HepG2 (cell line): Measurements from ENCODE around the gene GART. TPM values are rescaled to one million over a fixed set of nuclear protein-coding genes. Genes with fewer than 3 reads are reported as not detected.

ENCODE experiments used
- ARNT2 ChIP-seq: sonication (generic); formaldehyde crosslinking; IDR thresholded peaks from 2 replicates; pipeline ENCODE4 v1.8.0; 2022; ENCODE audit warnings: mild to moderate bottlenecking, low read depth, missing genetic modification reagents, moderate library complexity
- GFI1 ChIP-seq: sonication (generic); formaldehyde crosslinking; IDR thresholded peaks from 2 replicates; pipeline ENCODE4 v1.5.0; 2020; ENCODE audit warnings: missing genetic modification reagents, mild to moderate bottlenecking, borderline replicate concordance
- KDM6A ChIP-seq: IDR thresholded peaks from 2 replicates; pipeline ENCODE4 v1.6.1; 2016; ENCODE audit warnings: low read depth
- KLF11 ChIP-seq: IDR thresholded peaks from 2 replicates; pipeline ENCODE4 v1.6.1; 2016; ENCODE audit warnings: missing compliant biosample characterization
- MEIS1 ChIP-seq: sonication (generic); formaldehyde crosslinking; IDR thresholded peaks from 2 replicates; pipeline ENCODE4 v1.9.0; 2021; ENCODE audit warnings: mild to moderate bottlenecking, missing genetic modification reagents, moderate library complexity, borderline replicate concordance
- PBX3 ChIP-seq: sonication (generic); formaldehyde crosslinking; IDR thresholded peaks from 2 replicates; pipeline ENCODE4 v1.8.1; 2023; ENCODE audit warnings: missing genetic modification reagents, inconsistent platforms, borderline replicate concordance
- PLRG1 ChIP-seq: fragments of 450-650 bp; conservative IDR thresholded peaks from 2 replicates; pipeline ENCODE4 v1.6.1; 2016
- RNF219 ChIP-seq: sonication (generic); formaldehyde crosslinking; IDR thresholded peaks from 2 replicates; pipeline ENCODE4 v1.5.0; 2020; ENCODE audit warnings: mild to moderate bottlenecking, missing genetic modification reagents
- SRSF4 ChIP-seq: fragments of 200-400 bp; formaldehyde crosslinking; IDR thresholded peaks from one replicate; pipeline ENCODE4 v1.6.1; 2018; ENCODE audit warnings: mild to moderate bottlenecking, low read depth, low read length, moderate library complexity; ENCODE audit not compliant: poor library complexity, severe bottlenecking
- ZBTB26 ChIP-seq: IDR thresholded peaks from 2 replicates; pipeline ENCODE4 v1.6.1; 2016; ENCODE audit warnings: missing compliant biosample characterization, missing genetic modification reagents, borderline replicate concordance
- ZBTB7A ChIP-seq: sonication (generic); formaldehyde crosslinking; IDR thresholded peaks from 2 replicates; pipeline ENCODE4 v1.8.0; 2022; ENCODE audit warnings: mild to moderate bottlenecking, missing genetic modification reagents
- ZMYM2 ChIP-seq: sonication (generic); formaldehyde crosslinking; IDR thresholded peaks from 2 replicates; pipeline ENCODE4 v1.8.0; 2022; ENCODE audit warnings: mild to moderate bottlenecking, missing genetic modification reagents
- ZNF263 ChIP-seq: sonication (generic); formaldehyde crosslinking; IDR thresholded peaks from 2 replicates; pipeline ENCODE4 v1.4.0; 2020; ENCODE audit warnings: missing genetic modification reagents
- ZNF280B ChIP-seq: sonication (generic); formaldehyde crosslinking; IDR thresholded peaks from 2 replicates; pipeline ENCODE4 v1.5.0; 2020; ENCODE audit warnings: missing genetic modification reagents, mild to moderate bottlenecking, borderline replicate concordance
- ZNF629 ChIP-seq: sonication (generic); formaldehyde crosslinking; conservative IDR thresholded peaks from 2 replicates; pipeline ENCODE4 v1.5.0; 2020; ENCODE audit warnings: missing genetic modification reagents
- polyA plus RNA-seq, 8 experiments: library from polyadenylated mRNA; depleted of rRNA in 3 of 8; stranded (reverse) in 7 of 8; unstranded in 1 of 8; fragments of >200 nt; fragmentation: Illumina TruSeq in 4 of 8; extraction: Trizol in 4 of 8; gene quantifications; 2 replicates each; pipeline versions ENCODE4 v1.2.1 to v1.2.3, GENCODE V29; 2011 to 2016; ENCODE audit warnings: low read depth in 4 of 8, missing spikeins in 1 of 8, mixed read lengths in 1 of 8; ENCODE audit not compliant: insufficient read depth in 1 of 8
- total RNA-seq, 5 experiments: library from RNA; depleted of rRNA; stranded (reverse); fragments of >200 nt; fragmentation: Illumina TruSeq; extraction: Trizol; gene quantifications; 2 replicates each; pipeline ENCODE4 v1.2.3, GENCODE V29; 2016; ENCODE audit warnings: low read depth in 1 of 5
- TF ChIP-seq, protein P1 (sequence below): sonication (generic); formaldehyde crosslinking; IDR thresholded peaks from 2 replicates; pipeline ENCODE4 v1.5.1; 2020; ENCODE audit warnings: mild to moderate bottlenecking, missing genetic modification reagents, moderate library complexity
- TF ChIP-seq, protein P2 (sequence below): sonication (generic); formaldehyde crosslinking; IDR thresholded peaks from 2 replicates; pipeline ENCODE4 v1.5.1; 2020; ENCODE audit warnings: missing genetic modification reagents, mild to moderate bottlenecking, borderline replicate concordance
- TF ChIP-seq, protein P3 (sequence below): IDR thresholded peaks from 2 replicates; pipeline ENCODE4 v1.6.1; 2016; ENCODE audit warnings: missing compliant biosample characterization, missing genetic modification reagents, borderline replicate concordance

Gene GART
- total and polyA plus RNA-seq, 2 of the 13 experiments (the other 11 are each of a cell fraction or from before 2014, with no cell fraction given): 17.9 to 109 TPM

GRCh38 chr21:33480481-33481103 lies 61.3 kb downstream of the GART start (continued):
- no peak for TF ChIP-seq ZBTB26 (CRISPR knock-in tag)
- no peak for TF ChIP-seq PBX3 (CRISPR knock-in tag)
- TF ChIP-seq, protein P1, sequence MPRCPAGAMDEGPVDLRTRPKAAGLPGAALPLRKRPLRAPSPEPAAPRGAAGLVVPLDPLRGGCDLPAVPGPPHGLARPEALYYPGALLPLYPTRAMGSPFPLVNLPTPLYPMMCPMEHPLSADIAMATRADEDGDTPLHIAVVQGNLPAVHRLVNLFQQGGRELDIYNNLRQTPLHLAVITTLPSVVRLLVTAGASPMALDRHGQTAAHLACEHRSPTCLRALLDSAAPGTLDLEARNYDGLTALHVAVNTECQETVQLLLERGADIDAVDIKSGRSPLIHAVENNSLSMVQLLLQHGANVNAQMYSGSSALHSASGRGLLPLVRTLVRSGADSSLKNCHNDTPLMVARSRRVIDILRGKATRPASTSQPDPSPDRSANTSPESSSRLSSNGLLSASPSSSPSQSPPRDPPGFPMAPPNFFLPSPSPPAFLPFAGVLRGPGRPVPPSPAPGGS (CRISPR knock-in tag): no peak
- TF ChIP-seq ZNF629: no peak
- TF ChIP-seq KDM6A (CRISPR knock-in tag): no peak
- 0 out of 2 replicates have a peak, but pooled peaks have one; percentile 23 for TF ChIP-seq ZMYM2 (CRISPR knock-in tag)
- TF ChIP-seq ZNF263 (CRISPR knock-in tag): peak; percentile 7; the same call in 1 of the 2 replicates
- TF ChIP-seq, protein P2, sequence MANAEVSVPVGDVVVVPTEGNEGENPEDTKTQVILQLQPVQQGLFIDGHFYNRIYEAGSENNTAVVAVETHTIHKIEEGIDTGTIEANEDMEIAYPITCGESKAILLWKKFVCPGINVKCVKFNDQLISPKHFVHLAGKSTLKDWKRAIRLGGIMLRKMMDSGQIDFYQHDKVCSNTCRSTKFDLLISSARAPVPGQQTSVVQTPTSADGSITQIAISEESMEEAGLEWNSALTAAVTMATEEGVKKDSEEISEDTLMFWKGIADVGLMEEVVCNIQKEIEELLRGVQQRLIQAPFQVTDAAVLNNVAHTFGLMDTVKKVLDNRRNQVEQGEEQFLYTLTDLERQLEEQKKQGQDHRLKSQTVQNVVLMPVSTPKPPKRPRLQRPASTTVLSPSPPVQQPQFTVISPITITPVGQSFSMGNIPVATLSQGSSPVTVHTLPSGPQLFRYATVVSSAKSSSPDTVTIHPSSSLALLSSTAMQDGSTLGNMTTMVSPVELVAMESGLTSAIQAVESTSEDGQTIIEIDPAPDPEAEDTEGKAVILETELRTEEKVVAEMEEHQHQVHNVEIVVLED: no peak
- no peak for TF ChIP-seq MEIS1
- no peak for TF ChIP-seq ZNF280B
- TF ChIP-seq ZBTB7A (CRISPR knock-in tag): no peak
- no peak for TF ChIP-seq KLF11 (CRISPR knock-in tag)
- TF ChIP-seq PLRG1: no peak
- TF ChIP-seq, protein P3, sequence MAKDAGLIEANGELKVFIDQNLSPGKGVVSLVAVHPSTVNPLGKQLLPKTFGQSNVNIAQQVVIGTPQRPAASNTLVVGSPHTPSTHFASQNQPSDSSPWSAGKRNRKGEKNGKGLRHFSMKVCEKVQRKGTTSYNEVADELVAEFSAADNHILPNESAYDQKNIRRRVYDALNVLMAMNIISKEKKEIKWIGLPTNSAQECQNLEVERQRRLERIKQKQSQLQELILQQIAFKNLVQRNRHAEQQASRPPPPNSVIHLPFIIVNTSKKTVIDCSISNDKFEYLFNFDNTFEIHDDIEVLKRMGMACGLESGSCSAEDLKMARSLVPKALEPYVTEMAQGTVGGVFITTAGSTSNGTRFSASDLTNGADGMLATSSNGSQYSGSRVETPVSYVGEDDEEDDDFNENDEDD: no peak
- TF ChIP-seq SRSF4: no peak
- TF ChIP-seq GFI1: 0 out of 2 replicates have a peak, but pooled peaks have one; percentile 0
- TF ChIP-seq ARNT2: no peak
- peak; percentile 45; the same call in 1 of the 2 replicates for TF ChIP-seq RNF219
